GM12873 (cell line): ENCODE measurements around the gene CENPS.

Source experiments
- TF ChIP-seq, protein P1 (sequence below): IDR thresholded peaks from 2 replicates; pipeline ENCODE4 v1.5.1; 2012; ENCODE audit warnings: low read depth, mild to moderate bottlenecking, moderate library complexity, low read length, control low read depth; ENCODE audit not compliant: insufficient read depth; ENCODE audit errors: missing control alignments

Gene CENPS

DNA sequence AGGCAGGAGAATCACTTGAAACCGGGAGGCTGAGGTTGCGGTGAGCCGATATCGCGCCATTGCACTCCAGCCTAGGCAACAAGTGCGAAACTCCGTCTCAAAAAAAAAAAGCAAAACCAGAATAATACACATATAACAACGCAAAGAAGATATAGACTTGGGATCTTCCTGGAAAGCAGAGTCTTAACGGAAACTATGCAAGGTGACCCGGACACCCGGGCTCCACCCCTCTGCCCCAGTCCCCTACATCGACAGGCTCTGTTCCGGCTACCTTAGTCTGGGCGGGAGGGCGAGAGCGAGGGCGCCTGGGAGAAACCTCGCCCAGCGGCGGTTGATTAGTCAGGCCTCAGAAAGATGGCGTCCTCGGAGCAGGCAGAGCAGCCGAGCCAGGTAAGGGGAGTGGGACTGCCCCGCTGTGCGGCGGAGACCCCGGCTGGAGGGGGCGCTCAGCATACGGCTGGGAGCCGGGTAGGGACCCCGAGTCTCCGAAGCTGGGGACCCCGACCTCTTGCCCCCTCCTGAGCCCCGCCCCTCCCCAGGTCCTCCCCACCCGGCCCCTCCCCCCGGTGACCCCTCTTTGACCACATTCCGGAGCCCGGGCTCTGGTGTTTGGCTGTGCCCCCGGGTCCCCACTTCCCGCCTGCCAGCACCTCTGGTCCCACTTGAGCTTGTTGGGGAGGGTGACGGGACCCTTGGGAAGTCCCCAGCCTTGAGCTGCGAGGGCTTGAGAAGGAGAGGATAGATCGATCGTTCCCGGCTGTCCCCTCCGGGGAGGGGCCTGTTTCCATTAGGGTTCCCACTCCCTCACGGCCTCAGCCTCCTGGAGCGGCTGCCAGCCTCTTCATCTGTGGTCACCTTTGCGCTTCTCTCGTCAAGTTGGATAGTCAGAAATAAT lies 44.6 kb downstream of the CENPS start, which contains the start of gene PEX14:
Gene PEX14, plus strand, starts transcription at position 338 of the 895 bp plus-strand sequence. Its CDS starts 17 bp downstream, at position 355.
- TF ChIP-seq, protein P1, sequence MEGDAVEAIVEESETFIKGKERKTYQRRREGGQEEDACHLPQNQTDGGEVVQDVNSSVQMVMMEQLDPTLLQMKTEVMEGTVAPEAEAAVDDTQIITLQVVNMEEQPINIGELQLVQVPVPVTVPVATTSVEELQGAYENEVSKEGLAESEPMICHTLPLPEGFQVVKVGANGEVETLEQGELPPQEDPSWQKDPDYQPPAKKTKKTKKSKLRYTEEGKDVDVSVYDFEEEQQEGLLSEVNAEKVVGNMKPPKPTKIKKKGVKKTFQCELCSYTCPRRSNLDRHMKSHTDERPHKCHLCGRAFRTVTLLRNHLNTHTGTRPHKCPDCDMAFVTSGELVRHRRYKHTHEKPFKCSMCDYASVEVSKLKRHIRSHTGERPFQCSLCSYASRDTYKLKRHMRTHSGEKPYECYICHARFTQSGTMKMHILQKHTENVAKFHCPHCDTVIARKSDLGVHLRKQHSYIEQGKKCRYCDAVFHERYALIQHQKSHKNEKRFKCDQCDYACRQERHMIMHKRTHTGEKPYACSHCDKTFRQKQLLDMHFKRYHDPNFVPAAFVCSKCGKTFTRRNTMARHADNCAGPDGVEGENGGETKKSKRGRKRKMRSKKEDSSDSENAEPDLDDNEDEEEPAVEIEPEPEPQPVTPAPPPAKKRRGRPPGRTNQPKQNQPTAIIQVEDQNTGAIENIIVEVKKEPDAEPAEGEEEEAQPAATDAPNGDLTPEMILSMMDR = no peak

DNA sequence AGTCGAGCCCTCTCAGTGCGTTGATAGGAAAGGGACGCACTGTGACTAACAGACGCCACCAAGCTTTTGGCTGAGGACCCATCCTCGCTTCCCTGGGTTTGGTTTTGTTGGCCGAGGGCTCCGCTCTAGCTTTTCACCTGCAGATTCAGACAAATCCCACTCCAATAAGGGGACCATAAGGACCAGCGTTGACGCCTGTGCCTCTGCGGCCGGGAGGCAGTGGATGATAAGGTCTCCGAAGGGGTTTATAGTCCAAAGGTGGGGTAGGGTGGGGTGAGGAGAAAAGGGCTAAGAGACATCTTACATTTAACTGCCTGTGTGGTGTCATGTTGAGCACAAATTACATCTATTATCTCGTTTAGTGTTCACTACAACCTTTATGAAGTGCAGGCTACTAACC lies 45.3 kb downstream of the CENPS start:
- TF ChIP-seq, protein P1 = no peak

DNA sequence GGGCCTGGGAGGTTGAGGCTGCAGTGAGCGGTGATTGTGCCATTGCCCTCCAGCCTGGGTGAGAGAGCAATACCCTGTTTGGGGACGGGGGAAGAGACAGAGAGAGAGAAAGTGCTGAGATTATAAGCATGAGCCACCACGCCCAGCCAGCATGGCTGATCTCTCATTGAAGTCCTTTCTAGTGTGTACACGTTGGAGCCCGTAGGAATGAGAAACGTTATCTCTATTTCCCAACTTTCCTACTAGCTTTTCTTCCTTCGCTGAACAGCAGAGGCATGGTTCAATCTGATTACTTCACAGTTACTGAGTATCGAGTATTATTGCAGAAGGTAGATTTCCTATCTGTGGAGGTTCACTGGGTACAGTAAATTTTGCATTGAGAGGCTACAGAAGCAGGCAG lies 49.1 kb downstream of the CENPS start:
- TF ChIP-seq, protein P1 = no peak

DNA sequence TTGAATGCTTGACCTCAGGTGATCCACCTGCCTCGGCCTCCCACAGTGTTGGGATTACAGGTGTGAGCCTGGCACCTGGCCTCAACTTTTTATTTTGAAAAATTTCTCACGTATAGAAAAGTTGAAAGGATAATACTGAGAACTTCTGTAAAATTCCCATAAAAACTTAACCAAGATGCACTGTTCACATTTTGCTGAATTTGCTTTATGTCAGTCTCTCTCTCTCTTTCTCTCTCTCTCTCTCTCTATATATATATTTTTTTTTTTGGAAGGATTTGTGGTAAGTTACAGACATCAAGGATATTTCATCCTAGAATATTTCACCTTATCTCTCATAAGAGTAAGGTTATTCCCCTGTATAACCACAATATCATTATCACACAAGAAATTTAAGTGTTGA lies 50.4 kb downstream of the CENPS start:
- TF ChIP-seq, protein P1 = no peak

DNA sequence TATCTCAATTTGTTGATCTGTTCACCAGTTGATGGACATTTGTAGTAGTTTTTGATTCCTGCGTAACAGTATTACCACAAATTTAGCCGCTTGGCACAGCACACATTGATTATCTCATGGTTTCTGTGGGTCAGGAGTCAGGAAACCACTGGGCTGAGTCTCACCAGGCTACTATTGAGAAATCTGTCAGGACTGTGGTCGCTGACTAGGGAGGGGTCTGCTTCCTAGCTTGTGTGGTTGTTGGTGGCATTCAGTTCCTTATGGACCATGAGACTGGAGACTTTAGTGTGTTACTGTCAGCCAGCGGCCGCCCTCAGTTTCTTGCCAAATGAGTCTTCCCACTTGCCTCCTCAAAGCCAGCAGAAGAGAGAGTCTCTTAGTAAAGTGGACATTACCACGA lies 54.3 kb downstream of the CENPS start:
- TF ChIP-seq, protein P1 = no peak

DNA sequence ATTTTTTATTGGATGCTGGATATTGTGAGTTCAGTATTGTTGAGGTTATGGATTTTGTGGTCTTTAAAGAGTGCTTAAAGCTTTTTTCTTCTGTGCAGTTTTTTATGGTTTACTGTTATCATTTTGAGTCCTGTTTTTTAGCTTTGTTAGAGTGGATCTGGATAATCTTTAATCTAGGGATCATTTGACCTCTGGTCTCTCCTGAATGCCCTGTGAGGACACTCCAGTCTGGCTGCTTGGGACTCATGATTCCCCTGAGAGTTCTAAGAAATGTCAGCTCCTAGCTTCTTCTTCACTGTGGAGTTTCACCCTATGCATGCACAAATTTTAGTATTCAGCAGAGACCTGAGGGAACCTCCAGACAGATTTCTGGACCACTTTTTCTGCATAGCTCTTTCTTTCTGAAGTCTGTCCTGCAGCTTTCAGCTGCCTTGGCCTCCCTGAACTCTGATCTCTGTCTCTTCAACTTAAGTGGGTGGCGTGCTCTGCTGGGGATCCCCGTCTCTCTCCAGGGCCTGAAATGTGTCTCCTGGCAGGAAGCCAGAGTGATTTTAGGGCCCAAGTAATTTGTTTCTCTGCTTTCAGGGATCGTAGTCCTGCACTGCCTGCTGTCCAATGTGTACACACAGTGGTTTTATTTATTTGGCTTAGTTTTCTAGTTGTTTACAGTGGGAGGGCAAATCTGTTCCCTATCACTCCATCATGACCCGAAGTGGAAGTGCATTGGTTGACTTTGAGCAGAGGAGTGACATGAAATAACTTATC lies 59.2 kb downstream of the CENPS start:
- TF ChIP-seq, protein P1 = no peak
